Left lung (tissue), 10 donors: ENCODE measurements around the gene FCHO2. TPM values are rescaled to one million over a fixed set of nuclear protein-coding genes. Genes with fewer than 3 reads are reported as not detected.

Experiments
- ATAC-seq: fragments of 200-7000 bp; cut with Tn5 transposase; one replicate; pipeline ENCODE4 v1.9.1; 2020; ENCODE audit warnings: moderate library complexity
- DNase-seq, 4 donors: peaks; one replicate each; pipeline ENCODE4 v3.0.0-alpha.2; 2013 to 2020
- H3K27ac ChIP-seq, 2 donors: fragments of 200-600 bp; sonication (generic) in 1 of 2; one replicate each; pipeline versions ENCODE4 v1.5.0 to v1.8.0; 2020 to 2021
- H3K27me3 ChIP-seq, 2 donors: fragments of 200-600 bp; sonication (generic) in 1 of 2; one replicate each; pipeline versions ENCODE4 v1.5.0 to v1.8.0; 2020 to 2021
- H3K36me3 ChIP-seq, 2 donors: fragments of 200-600 bp; sonication (generic) in 1 of 2; one replicate each; pipeline versions ENCODE4 v1.5.0 to v1.8.0; 2020 to 2021
- H3K4me1 ChIP-seq, 2 donors: fragments of 200-600 bp; one replicate each; pipeline ENCODE4 v1.8.0; 2021
- H3K4me3 ChIP-seq, 2 donors: fragments of 200-600 bp; sonication (generic) in 1 of 2; one replicate each; pipeline versions ENCODE4 v1.5.0 to v1.8.0; 2020 to 2021; ENCODE audit warnings: mild to moderate bottlenecking in 1 of 2
- H3K9me3 ChIP-seq, 2 donors: fragments of 200-600 bp; sonication (generic) in 1 of 2; one replicate each; pipeline versions ENCODE4 v1.5.0 to v1.8.0; 2020 to 2021
- intact Hi-C, 2 donors: fragments of 100-400 bp; cut with DNase I; formaldehyde crosslinking; loops; one replicate each; pipeline versions ENCODE4 v1.11.2 to v1.14.2; 2022
- polyA plus RNA-seq, 6 donors: library from polyadenylated mRNA; unstranded; fragments of 120-200 nt; gene quantifications; one replicate each; pipeline ENCODE4 v1.2.1, GENCODE V29; 2013; ENCODE audit not compliant: insufficient read length in 6 of 6
- total RNA-seq, 2 donors: library from RNA; stranded (reverse); fragmentation: NEBNext Ultra II Directional; extraction: Animal tissue kit (Norgen Biotek cat#: 25700); gene quantifications; one replicate each; pipeline ENCODE4 v1.2.1, GENCODE V29; 2021
- TF ChIP-seq, protein P1 (sequence below), 2 donors: fragments of 200-600 bp; sonication (generic) in 1 of 2; IDR thresholded peaks; one replicate each; pipeline versions ENCODE4 v1.5.0 to v1.8.0; 2021; ENCODE audit warnings: antibody characterized with exemption in 2 of 2
- donor health status: DM: no; HTN: yes; CAD: no.
- donor health status: DM: no; HTN: no; CAD: no.

The FCHO2 gene
- total and polyA plus RNA-seq, 8 donors, result 25.7 to 71.1 (median 30.5) TPM

DNA sequence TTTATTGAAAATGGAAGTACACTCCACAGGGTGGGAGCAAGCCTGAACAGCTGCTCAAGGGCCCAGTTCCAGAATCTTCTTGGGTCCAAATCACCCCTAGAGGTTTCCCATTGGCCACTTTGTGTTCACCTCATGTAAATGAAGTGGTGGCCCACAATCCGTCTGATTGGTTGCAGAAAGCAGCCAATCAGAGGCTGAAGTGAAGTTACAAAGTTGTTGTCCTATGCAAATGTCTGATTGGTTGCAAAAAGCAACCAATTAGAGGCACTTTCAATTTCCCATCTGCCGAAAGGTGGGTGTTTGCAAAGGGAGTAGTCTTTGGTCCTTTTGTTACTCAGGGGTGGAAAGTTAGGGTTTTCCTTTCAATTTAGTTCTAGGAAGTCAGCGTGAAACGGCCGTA, 173.3 kb downstream of the FCHO2 start:
- no peak overlapping the region for H3K4me3 ChIP-seq
- DNase-seq (no peak), ATAC-seq (no peak)
- H3K27ac ChIP-seq, result no peak overlapping the region
- peaks cover 0 to 30% of the 10 kb centered on the region in 2 donors for H3K27me3 ChIP-seq
- intact Hi-C loops, result no loop called here
- H3K4me1 ChIP-seq, result no peaks in the 10 kb centered on the region
- H3K36me3 ChIP-seq, result no peaks in the 10 kb centered on the region
- TF ChIP-seq, protein P1, sequence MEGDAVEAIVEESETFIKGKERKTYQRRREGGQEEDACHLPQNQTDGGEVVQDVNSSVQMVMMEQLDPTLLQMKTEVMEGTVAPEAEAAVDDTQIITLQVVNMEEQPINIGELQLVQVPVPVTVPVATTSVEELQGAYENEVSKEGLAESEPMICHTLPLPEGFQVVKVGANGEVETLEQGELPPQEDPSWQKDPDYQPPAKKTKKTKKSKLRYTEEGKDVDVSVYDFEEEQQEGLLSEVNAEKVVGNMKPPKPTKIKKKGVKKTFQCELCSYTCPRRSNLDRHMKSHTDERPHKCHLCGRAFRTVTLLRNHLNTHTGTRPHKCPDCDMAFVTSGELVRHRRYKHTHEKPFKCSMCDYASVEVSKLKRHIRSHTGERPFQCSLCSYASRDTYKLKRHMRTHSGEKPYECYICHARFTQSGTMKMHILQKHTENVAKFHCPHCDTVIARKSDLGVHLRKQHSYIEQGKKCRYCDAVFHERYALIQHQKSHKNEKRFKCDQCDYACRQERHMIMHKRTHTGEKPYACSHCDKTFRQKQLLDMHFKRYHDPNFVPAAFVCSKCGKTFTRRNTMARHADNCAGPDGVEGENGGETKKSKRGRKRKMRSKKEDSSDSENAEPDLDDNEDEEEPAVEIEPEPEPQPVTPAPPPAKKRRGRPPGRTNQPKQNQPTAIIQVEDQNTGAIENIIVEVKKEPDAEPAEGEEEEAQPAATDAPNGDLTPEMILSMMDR (IDR thresholded peaks at IDR 0.05), result no peak
- H3K9me3 ChIP-seq, result no peaks in the 10 kb centered on the region

- Histone ChIP-seq H3K27me3 (peaks cover 0 to 32% of the 10 kb centered on the region in 2 donors), H3K27ac (no peak overlapping the region), H3K4me1 (no peaks in the 10 kb centered on the region), H3K9me3 (no peaks in the 10 kb centered on the region), H3K4me3 (no peak overlapping the region), H3K36me3 (no peaks in the 10 kb centered on the region)
- TF ChIP-seq, protein P1 (IDR thresholded peaks at IDR 0.05), result no peak
- intact Hi-C loops, result no loop called here
- ATAC-seq (no peak), DNase-seq (no peak)
Observed at GRCh38 chr5:73130811-73131210, 175.0 kb downstream of the FCHO2 start.

DNA sequence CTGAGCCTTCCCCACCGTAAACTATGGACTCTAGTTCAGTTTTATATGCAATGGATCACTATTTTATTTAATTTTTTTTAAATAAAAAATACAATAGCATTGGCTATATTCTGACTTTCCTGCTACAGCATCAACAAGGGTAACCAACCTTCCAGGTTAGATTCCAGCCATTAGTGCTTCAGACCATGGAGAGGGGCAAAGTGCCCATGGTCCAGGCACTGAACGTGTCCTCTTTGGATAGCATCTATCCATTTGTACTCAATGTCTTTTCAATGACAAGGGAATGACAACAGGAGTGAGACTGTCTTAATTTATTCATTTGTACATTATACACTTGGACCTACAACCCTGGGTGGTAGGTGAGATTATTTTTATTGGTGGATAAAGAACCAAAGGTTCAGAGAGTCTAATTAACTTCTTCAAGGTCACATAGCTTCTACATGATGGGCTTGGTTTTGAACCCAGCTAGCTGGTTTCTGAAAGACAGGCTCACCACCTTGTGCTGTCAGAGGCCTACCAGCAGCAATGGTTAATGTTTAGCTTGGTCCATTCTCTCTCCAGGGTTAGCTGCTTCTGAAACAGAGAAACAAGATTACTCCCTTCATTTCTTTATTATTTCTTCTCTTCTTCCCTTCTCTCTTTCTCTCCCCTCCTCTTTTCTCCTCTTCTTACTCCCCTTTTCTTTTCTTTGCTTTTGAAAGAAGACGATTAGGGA, 176.0 kb downstream of the FCHO2 start:
- DNase-seq, result no peak
- H3K4me1 ChIP-seq, result no peaks in the 10 kb centered on the region
- TF ChIP-seq, protein P1 (IDR thresholded peaks at IDR 0.05), result no peak
- no peaks in the 10 kb centered on the region for H3K36me3 ChIP-seq
- no peak overlapping the region for H3K4me3 ChIP-seq
- intact Hi-C loops, result no loop called here
- H3K27me3 ChIP-seq, result peaks cover 0 to 40% of the 10 kb centered on the region in 2 donors
- H3K9me3 ChIP-seq, result no peaks in the 10 kb centered on the region
- H3K27ac ChIP-seq, result no peak overlapping the region
- no peak for ATAC-seq

DNA sequence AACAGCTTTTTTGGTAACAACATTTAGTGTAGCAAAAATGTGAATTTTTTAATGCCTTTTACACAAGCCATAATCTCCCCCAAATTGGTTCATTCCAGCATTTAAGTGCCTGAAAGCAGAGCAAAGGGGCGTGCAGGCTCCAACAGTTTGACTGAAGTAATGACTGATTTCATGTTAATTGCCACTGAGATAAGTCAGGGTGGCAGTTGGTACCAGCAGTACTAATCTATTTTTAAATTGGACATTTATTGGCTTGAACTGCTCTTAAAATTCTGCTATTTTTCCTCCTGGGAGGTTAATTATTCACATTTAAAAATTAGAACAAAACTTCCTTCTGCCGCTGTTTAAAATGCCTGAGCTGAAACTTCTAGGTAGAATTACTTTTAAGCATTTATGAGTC, 176.9 kb downstream of the FCHO2 start:
- intact Hi-C loops, result no loop called here
- Histone ChIP-seq H3K4me3 (no peak overlapping the region), H3K4me1 (no peaks in the 10 kb centered on the region), H3K27ac (no peak overlapping the region), H3K36me3 (no peaks in the 10 kb centered on the region), H3K27me3 (peaks cover 0 to 49% of the 10 kb centered on the region in 2 donors), H3K9me3 (no peaks in the 10 kb centered on the region)
- DNase-seq, result no peak
- TF ChIP-seq, protein P1 (IDR thresholded peaks at IDR 0.05), result no peak
- ATAC-seq, result no peak

- Histone ChIP-seq H3K27me3 (peaks cover 0 to 44% of the 10 kb centered on the region in 2 donors), H3K4me3 (no peak overlapping the region), H3K4me1 (no peaks in the 10 kb centered on the region), H3K36me3 (no peaks in the 10 kb centered on the region), H3K27ac (no peak overlapping the region), H3K9me3 (no peaks in the 10 kb centered on the region)
- DNase-seq, result no peak
- intact Hi-C loops, result no loop called here
- no peak for ATAC-seq
- TF ChIP-seq, protein P1 (IDR thresholded peaks at IDR 0.05), result no peak
Observed at GRCh38 chr5:73135021-73135420, 179.2 kb downstream of the FCHO2 start.
